Lower lobe of right lung (tissue), 2 donors: ENCODE measurements around the gene NDUFA8. TPM values are rescaled to one million over a fixed set of nuclear protein-coding genes. Genes with fewer than 3 reads are reported as not detected.

Experiments used
- ATAC-seq, 2 donors: fragments of 200-7000 bp; cut with Tn5 transposase; one replicate each; pipeline ENCODE4 v1.9.1; 2020 to 2022; ENCODE audit warnings: mild to moderate bottlenecking in 2 of 2, moderate library complexity in 2 of 2
- DNase-seq: peaks from one replicate; pipeline ENCODE4 v3.0.0-alpha.2; 2020
- H3K27ac ChIP-seq: fragments of 200-600 bp; one replicate; pipeline ENCODE4 v1.8.0; 2022
- H3K27me3 ChIP-seq: fragments of 200-600 bp; one replicate; pipeline ENCODE4 v1.8.0; 2022; ENCODE audit warnings: low read depth
- H3K36me3 ChIP-seq: fragments of 200-600 bp; one replicate; pipeline ENCODE4 v1.8.0; 2022; ENCODE audit warnings: mild to moderate bottlenecking
- H3K4me1 ChIP-seq: fragments of 200-600 bp; one replicate; pipeline ENCODE4 v1.8.0; 2022
- H3K4me3 ChIP-seq: fragments of 200-600 bp; one replicate; pipeline ENCODE4 v1.8.0; 2022; ENCODE audit warnings: mild to moderate bottlenecking
- H3K9me3 ChIP-seq: fragments of 200-600 bp; one replicate; pipeline ENCODE4 v1.8.0; 2022
- CTCF ChIP-seq: fragments of 200-600 bp; IDR thresholded peaks from one replicate; pipeline ENCODE4 v1.8.0; 2022; ENCODE audit warnings: antibody characterized with exemption, mild to moderate bottlenecking
- intact Hi-C: fragments of 100-400 bp; cut with DNase I; formaldehyde crosslinking; loops from one replicate; pipeline ENCODE4 v1.11.0; 2022
- total RNA-seq: library from RNA; stranded (reverse); fragmentation: NEBNext Ultra II Directional; extraction: Animal tissue kit (Norgen Biotek cat#: 25700); gene quantifications from one replicate; pipeline ENCODE4 v1.2.1, GENCODE V29; 2021
- donor health status: DM: no; HTN: yes; CAD: no; lungs with severe emphysema.

NDUFA8 gene
- total RNA-seq, 1 donor from 2014 or later, result 38.5 TPM

GRCh38 chr9:122132539-122132938 lies 27.0 kb downstream of the NDUFA8 start:
- intact Hi-C loops, result no loop called here
- Histone ChIP-seq H3K9me3 (no peaks in the 10 kb centered on the region), H3K4me1 (peaks cover 19% of the 10 kb centered on the region), H3K27ac (no peak overlapping the region), H3K27me3 (peaks cover 6% of the 10 kb centered on the region), H3K36me3 (no peaks in the 10 kb centered on the region), H3K4me3 (no peak overlapping the region)
- DNase-seq, result no peak
- no peak for TF ChIP-seq CTCF
- no peak for ATAC-seq

DNA sequence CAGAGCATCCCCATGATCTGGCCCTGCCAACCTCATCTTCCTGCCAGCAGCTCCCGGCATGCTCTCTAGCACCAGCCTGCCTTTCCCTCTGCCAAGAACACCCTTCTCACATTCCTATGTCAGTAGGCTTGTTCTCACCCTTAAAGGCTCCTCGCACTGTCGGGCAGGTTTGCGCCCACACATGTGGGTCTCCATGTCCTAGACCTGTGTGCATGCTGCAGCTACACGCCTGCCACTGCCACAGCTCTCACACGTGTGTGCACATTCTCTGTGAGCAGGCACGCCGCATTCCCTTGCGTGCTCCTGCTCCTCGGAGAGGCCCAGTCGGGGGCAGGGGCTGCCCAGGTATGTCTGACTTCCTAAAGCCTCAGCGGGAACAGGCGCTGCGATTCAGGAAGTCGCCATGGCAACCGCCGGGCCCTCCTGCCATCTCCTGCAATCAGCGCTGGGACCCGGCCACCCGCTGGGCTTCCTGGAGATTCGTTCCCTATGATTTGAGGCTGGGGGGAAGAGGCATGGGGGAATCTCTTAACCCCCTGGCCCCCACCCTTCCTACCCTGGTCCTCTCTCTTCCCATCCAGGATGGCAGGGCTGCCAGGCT lies 28.1 kb downstream of the NDUFA8 start:
- DNase-seq (no peak), ATAC-seq (peak; percentile 9 to 33)
- Histone ChIP-seq H3K9me3 (no peaks in the 10 kb centered on the region), H3K27ac (no peak overlapping the region), H3K36me3 (no peaks in the 10 kb centered on the region), H3K4me1 (peaks cover 27% of the 10 kb centered on the region), H3K4me3 (no peak overlapping the region), H3K27me3 (peaks cover 15% of the 10 kb centered on the region)
- intact Hi-C loops, result no loop called here
- TF ChIP-seq CTCF, result no peak

DNA sequence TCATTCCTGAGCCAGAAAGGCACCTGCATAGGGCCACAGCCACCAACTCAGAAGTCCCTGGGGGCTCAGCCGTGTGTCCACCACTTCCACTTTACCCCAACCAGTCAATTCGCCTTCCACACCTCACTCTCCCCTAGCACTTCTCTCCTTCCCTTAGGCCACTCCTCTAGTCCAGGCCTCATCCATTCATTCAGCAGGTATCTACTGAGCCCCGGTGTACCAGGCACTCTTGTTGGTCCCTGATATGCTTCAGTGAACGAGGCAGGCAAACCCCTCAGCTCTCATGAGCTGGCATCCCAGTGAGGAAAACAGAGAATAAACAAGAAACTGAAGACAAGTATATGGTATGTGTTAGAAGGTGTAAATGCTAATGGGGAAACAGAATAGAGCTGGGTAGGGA lies 28.7 kb downstream of the NDUFA8 start:
- no peaks in the 10 kb centered on the region for H3K9me3 ChIP-seq
- intact Hi-C loops, result no loop called here
- H3K27ac ChIP-seq, result no peak overlapping the region
- no peak for TF ChIP-seq CTCF
- H3K4me3 ChIP-seq, result no peak overlapping the region
- peaks cover 34% of the 10 kb centered on the region for H3K4me1 ChIP-seq
- DNase-seq (no peak), ATAC-seq (no peak)
- peaks cover 22% of the 10 kb centered on the region for H3K27me3 ChIP-seq
- no peaks in the 10 kb centered on the region for H3K36me3 ChIP-seq

- Histone ChIP-seq H3K27ac (no peak overlapping the region), H3K36me3 (no peaks in the 10 kb centered on the region), H3K9me3 (no peaks in the 10 kb centered on the region), H3K4me3 (no peak overlapping the region), H3K27me3 (peaks cover 29% of the 10 kb centered on the region), H3K4me1 (peaks cover 38% of the 10 kb centered on the region)
- no peak for TF ChIP-seq CTCF
- no peak for ATAC-seq
- intact Hi-C loops, result loop anchor here (10.0 kb wide), 1 partner anchor 225 kb away; no protein-coding TSS in a partner anchor
- no peak for DNase-seq
Measured at GRCh38 chr9:122129969-122130368, 29.6 kb downstream of the NDUFA8 start.

GRCh38 chr9:122128969-122129343 lies 30.6 kb downstream of the NDUFA8 start:
- Histone ChIP-seq H3K27ac (no peak overlapping the region), H3K9me3 (no peaks in the 10 kb centered on the region), H3K27me3 (peaks cover 31% of the 10 kb centered on the region), H3K4me1 (peaks cover 33% of the 10 kb centered on the region), H3K4me3 (no peak overlapping the region), H3K36me3 (no peaks in the 10 kb centered on the region)
- no peak for ATAC-seq
- no peak for TF ChIP-seq CTCF
- intact Hi-C loops, result loop anchor here (10.0 kb wide), 1 partner anchor 226 kb away; no protein-coding TSS in a partner anchor
- DNase-seq, result no peak
